RWPE1 (cell line): Measurements from ENCODE around the gene SRP14.
A peak's percentile ranks its signal among the peaks of the same experiment; 100 is the strongest.

Experiments used
- CTCF ChIA-PET: fragments of 350-600 bp; sonication (Branson Sonifier 250); formaldehyde crosslinking; extraction: SDS; loops from one replicate; lab custom pipeline; 2021; lab: Yijun Ruan, JAX
- POLR2A ChIA-PET: fragments of 400-600 bp; formaldehyde crosslinking; extraction: SDS; loops from one replicate; lab custom pipeline; 2020; ENCODE audit warnings: antibody characterized with exemption; ENCODE audit not compliant: low non-redundant PET; lab: Yijun Ruan, JAX
- DNase-seq: peaks from one replicate; pipeline ENCODE4 v3.0.0; 2012; ENCODE audit warnings: low spot score
- H3K27ac ChIP-seq: fragments of 450-650 bp; 2 replicates; pipeline ENCODE4 v1.5.1; 2017
- TF ChIP-seq, protein P1 (sequence below): fragments of 450-650 bp; conservative IDR thresholded peaks from 2 replicates; pipeline ENCODE4 v1.5.1; 2017; ENCODE audit warnings: low read depth, mild to moderate bottlenecking

Gene SRP14

DNA sequence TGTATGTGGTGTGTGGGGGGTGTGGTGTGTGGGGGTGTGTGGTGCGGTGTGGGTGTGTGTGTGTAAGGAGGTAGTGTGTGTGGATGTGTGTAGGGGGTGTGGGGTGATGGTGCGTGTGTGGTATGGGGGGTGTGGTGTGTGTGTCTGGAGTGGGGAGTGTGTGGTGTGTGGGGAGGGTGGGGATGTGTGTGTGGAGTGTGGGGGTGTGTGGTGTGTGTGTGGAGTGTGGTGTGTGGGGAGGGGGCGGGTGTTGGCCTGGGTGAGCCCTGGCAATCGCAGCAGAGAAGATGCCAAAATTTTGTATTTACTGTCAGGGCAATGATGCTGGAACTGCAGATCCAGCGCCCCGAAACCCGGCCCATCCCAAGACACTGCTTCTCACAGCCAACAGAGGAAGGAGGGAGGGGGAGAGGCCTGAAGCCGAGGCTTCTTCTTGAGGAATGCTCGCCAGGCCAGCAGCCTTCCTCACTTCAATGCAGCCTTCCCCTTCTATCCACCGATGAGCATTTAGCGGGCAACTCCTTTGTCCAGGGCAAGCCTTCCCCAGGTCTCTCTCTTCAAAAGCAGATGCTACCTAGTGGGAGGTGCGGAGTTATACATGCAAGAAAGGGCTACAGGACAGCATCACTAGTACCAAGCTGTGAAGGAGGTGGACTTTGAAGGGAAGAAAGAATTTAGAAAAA is 11.9 kb upstream of the SRP14 start:
- TF ChIP-seq, protein P1, sequence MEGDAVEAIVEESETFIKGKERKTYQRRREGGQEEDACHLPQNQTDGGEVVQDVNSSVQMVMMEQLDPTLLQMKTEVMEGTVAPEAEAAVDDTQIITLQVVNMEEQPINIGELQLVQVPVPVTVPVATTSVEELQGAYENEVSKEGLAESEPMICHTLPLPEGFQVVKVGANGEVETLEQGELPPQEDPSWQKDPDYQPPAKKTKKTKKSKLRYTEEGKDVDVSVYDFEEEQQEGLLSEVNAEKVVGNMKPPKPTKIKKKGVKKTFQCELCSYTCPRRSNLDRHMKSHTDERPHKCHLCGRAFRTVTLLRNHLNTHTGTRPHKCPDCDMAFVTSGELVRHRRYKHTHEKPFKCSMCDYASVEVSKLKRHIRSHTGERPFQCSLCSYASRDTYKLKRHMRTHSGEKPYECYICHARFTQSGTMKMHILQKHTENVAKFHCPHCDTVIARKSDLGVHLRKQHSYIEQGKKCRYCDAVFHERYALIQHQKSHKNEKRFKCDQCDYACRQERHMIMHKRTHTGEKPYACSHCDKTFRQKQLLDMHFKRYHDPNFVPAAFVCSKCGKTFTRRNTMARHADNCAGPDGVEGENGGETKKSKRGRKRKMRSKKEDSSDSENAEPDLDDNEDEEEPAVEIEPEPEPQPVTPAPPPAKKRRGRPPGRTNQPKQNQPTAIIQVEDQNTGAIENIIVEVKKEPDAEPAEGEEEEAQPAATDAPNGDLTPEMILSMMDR = no peak
- H3K27ac ChIP-seq = peak overlapping the region; percentile 49
- ChIA-PET CTCF (no interaction called here), POLR2A (no interaction called here)
- DNase-seq = no peak

DNA sequence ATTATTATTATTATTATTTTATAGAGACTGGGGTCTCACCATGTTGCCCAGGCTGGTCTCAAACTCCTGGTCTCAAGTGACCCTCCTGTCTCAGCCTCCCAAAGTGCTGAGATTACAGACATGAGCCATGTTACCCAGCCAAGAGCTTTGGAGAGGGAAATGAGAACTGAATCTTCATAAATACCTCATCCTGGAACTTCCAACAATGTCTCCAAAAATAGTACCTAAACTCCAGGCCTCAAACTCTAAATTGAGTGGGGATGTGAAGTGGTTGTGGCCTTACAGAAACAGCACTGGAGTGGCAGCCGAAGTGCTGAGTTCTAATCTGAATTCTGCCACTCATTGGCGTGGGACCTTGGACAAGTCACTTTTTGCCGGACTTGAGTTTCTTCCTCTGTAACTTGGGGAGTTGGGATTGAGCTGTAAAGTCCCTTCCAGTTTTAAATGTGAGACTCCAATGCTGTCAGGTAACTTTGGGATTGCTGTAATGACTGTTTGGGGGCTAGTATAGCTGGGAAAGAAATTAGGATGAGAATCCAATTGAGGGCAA is 10.0 kb upstream of the SRP14 start:
- no peak for DNase-seq
- ChIA-PET CTCF (interaction anchor here (1.2 kb wide), 1 partner anchor 11 kb away, joined by 3 read pairs; no protein-coding TSS in a partner anchor), POLR2A (interaction anchor here (0.6 kb wide), 1 partner anchor 17 kb away, joined by 4 read pairs; no protein-coding TSS in a partner anchor)
- H3K27ac ChIP-seq = no peak overlapping the region
- TF ChIP-seq, protein P1 = no peak

DNA sequence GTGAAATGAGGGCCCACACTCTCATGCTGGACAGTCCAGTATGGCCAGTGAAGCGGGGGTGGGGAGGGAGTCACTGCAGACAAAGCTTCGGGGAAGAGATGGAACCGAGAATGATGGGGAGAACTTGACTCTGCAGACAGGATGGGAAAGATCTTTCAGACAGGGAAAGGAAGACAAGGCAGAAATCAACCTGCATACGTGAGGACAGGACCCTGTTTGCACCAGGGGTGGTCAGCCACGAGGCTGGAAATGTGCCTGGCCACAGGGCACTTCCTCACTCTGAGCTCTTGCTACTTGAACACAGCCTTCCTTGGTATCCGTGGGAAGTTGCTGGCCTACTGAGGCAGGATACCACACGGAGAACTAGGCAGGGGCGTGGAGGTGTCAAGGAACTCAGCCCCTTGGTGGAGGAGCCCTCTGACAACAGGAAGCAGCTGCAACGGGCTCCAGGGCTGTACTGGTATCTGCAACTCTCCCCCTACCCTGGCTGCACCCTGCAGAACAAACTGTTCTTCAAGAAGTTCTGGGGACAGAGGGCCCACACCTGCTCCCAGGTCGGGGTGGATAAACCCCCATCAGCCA is 9.3 kb upstream of the SRP14 start:
- ChIA-PET POLR2A (interaction anchor here (0.8 to 1.0 kb wide), 2 partner anchors 9 to 11 kb away, joined by 3 to 5 read pairs; no protein-coding TSS in a partner anchor), CTCF (interaction anchor here (1.1 to 3.8 kb wide), 4 partner anchors 12 to 59 kb away, joined by 3 to 23 read pairs (median 4); no protein-coding TSS in a partner anchor)
- no peak for DNase-seq
- TF ChIP-seq, protein P1 = no peak
- peak overlapping the region; percentile 86 for H3K27ac ChIP-seq

DNA sequence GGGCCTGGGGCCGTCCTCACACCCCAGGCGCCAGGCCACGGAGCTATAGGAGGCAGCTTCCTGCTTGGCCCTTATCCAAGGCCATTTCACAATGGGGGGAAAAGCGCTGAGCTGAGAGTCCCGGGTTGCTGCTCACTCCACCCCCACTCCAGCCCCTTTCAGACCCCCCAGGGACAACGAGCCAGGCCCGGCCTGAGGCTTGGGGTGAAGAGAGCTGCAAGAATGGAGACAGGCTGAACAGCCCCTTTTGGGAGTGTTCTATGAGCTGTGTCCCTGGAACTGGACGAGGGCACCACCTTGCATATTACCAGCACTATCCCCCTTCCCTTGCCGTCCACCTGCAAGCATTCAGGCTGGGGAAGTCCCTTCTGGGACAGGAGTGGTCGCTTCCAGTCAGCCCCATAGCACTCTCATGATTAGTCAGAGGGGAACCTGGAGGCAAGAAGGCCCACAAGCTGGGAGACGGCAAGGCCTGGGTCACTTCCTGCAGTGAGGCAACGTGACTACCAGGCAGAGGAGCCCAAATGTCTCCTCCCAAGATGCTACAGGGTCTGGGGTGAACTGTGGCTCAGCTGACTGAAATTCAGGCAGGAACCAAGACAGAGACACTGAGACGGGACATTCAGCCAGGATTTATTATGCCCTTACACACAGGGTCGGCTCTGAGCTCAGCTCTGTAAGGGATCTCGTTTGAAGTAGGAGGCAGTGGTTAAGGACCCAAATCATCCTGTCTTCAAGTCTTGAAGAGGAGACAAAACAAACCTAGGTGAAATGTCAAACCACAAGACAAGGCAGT is 8.6 kb upstream of the SRP14 start:
- POLR2A ChIA-PET = interaction anchor here (0.8 to 1.5 kb wide), 4 partner anchors 8 to 61 kb away, joined by 3 to 5 read pairs (median 3); partner anchors contain the start of gene BMF

DNA sequence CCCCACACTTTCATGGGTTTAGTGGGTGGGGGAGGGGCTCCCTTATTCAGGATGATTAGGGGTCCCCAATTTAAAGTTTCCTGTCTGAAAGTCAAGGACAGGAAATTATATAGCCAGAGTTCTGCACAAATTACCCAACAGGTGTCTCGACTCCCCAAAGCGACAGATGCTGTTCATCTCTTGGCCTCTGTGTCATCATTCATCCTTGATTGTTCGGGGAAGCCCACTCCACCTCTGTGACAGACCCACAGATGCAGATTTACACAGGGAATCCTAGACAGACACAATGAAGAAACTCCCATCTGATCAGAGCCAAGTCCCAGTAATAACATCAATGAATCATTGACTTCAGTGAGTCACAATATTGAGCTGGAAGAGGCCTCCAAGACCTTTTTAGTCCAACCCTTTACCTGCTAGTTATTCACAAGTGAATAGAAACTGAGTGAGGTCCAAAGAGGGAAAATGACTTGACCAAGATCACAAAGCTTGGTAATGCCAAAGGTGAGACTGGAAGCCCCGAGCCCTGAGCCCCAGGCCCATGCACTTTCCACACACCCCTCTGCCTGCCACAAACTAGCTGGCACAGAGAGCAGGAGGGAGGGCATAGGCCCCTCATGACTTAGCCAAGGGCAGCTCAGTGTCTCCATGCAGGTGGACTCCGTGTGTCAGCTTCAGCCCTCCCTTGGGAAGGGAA is 7.9 kb upstream of the SRP14 start:
- peak; percentile 83 for DNase-seq
- ChIA-PET CTCF (interaction anchor here (1.1 to 3.8 kb wide), 3 partner anchors 55 to 60 kb away, joined by 3 to 23 read pairs (median 5); no protein-coding TSS in a partner anchor), POLR2A (interaction anchor here (1.2 to 1.5 kb wide), 2 partner anchors 60 to 62 kb away, joined by 3 read pairs; partner anchors contain the start of gene BMF)
- TF ChIP-seq, protein P1 = no peak
- H3K27ac ChIP-seq = peak overlapping the region; percentile 86

More for the DNA sequence above, 8.6 kb upstream of the SRP14 start:
- CTCF ChIA-PET = interaction anchor here (0.6 to 3.8 kb wide), 5 partner anchors 12 to 62 kb away, joined by 3 to 23 read pairs (median 3); no protein-coding TSS in a partner anchor
- DNase-seq = peak; percentile 55
- H3K27ac ChIP-seq = peak overlapping the region; percentile 86
- TF ChIP-seq, protein P1 = no peak
